K562 (cell line): ENCODE measurements around the gene AP1G2. TPM values are rescaled to one million over a fixed set of nuclear protein-coding genes. Genes with fewer than 3 reads are reported as not detected.

Experiments used
- ATAC-seq: fragments of 200-7000 bp; cut with Tn5 transposase; 3 replicates; pipeline ENCODE4 v1.9.1; 2020; ENCODE audit warnings: moderate library complexity
- BruUV-seq: library from RNA; stranded (reverse); fragments of 400-500 nt; replicated peaks from 2 replicates; lab custom pipeline; 2021; lab: Mats Ljungman, UMichigan
- CTCF ChIA-PET: fragments of 300-600 bp; formaldehyde crosslinking; extraction: SDS; loops from one replicate; lab custom pipeline; 2021; ENCODE audit warnings: low intra/inter-chr PET ratio; lab: Yijun Ruan, JAX
- POLR2A ChIA-PET: fragments of 300-600, 350-650 bp; sonication (Branson Sonifier 250); formaldehyde crosslinking; extraction: SDS; loops from one replicate; lab custom pipeline; 2021; ENCODE audit warnings: antibody characterized with exemption, inconsistent platforms; lab: Yijun Ruan, JAX
- DNase-seq, 4 experiments: peaks; one replicate each; pipeline versions ENCODE4 v3.0.0 to v3.0.0-alpha.2; 2011 to 2018; ENCODE audit warnings: low spot score in 3 of 4, mixed read lengths in 3 of 4; ENCODE audit errors: extremely low read depth in 1 of 4
- FAIRE-seq: peaks from 2 replicates; lab custom pipeline; 2011; peaks lifted over from hg19 to GRCh38; lab: Jason Lieb, UNC
- H2AFZ ChIP-seq: 2 replicates; pipeline ENCODE4 v1.6.0; 2011; ENCODE audit warnings: low read depth, low read length, control low read depth, inconsistent platforms
- H3K27ac ChIP-seq: fragments of 200-600 bp; 3 replicates; pipeline ENCODE4 v1.8.0; 2011; ENCODE audit warnings: low read depth, mild to moderate bottlenecking, control low read depth, inconsistent platforms, low read length, moderate library complexity, mixed read lengths; ENCODE audit errors: extremely low read depth
- H3K27me3 ChIP-seq, 2 experiments: fragments of 300-600 bp in 1 of 2; 2 replicates in 1 of 2; 3 replicates in 1 of 2; pipeline versions ENCODE4 v1.6.0 to v1.8.0; 2011; ENCODE audit warnings: inconsistent platforms in 2 of 2, low read length in 2 of 2, mild to moderate bottlenecking in 1 of 2, mixed read lengths in 1 of 2, moderate library complexity in 1 of 2; ENCODE audit not compliant: control insufficient read depth in 2 of 2, insufficient read depth in 2 of 2
- H3K36me3 ChIP-seq: fragments of 300-600 bp; 3 replicates; pipeline ENCODE4 v1.8.0; 2011; ENCODE audit warnings: mild to moderate bottlenecking, low read length, inconsistent platforms; ENCODE audit not compliant: control insufficient read depth, insufficient read depth
- H3K4me1 ChIP-seq, 2 experiments: fragments of 200-600 bp in 1 of 2; replicated peaks in 1 of 2; 2 replicates in 1 of 2; 3 replicates in 1 of 2; pipeline versions ENCODE4 v1.5.1 to v1.8.0; 2011; ENCODE audit warnings: inconsistent platforms in 2 of 2, low read length in 2 of 2, mild to moderate bottlenecking in 1 of 2, mixed read lengths in 1 of 2, moderate library complexity in 1 of 2; ENCODE audit not compliant: control insufficient read depth in 2 of 2, insufficient read depth in 2 of 2
- H3K4me2 ChIP-seq: 2 replicates; pipeline ENCODE4 v1.6.1; 2011; ENCODE audit warnings: low read length, control low read depth, inconsistent platforms, mixed read lengths; ENCODE audit not compliant: insufficient read depth
- H3K4me3 ChIP-seq: fragments of 200-600 bp; sonication (generic), shearing (Covaris generic); 2 replicates; pipeline ENCODE4 v1.5.1; 2016; ENCODE audit warnings: control low read depth, inconsistent platforms
- H3K79me2 ChIP-seq: fragments of 200-600 bp; 3 replicates; pipeline ENCODE4 v1.8.0; 2011; ENCODE audit warnings: low read length, inconsistent platforms; ENCODE audit not compliant: control insufficient read depth, insufficient read depth
- H3K9ac ChIP-seq, 2 experiments: 2 replicates each; pipeline versions ENCODE4 v1.6.0 to v1.6.1; 2011; ENCODE audit warnings: low read depth in 2 of 2, low read length in 2 of 2, control low read depth in 1 of 2, inconsistent platforms in 1 of 2, mild to moderate bottlenecking in 1 of 2, mixed read lengths in 1 of 2; ENCODE audit not compliant: insufficient read depth in 1 of 2
- H3K9me1 ChIP-seq: one replicate; pipeline ENCODE4 v1.6.0; 2011; ENCODE audit warnings: inconsistent platforms, mild to moderate bottlenecking, low read length, moderate library complexity; ENCODE audit not compliant: control insufficient read depth, insufficient read depth
- H3K9me3 ChIP-seq: replicated peaks from 2 replicates; pipeline ENCODE4 v1.5.1; 2011; ENCODE audit warnings: low read depth, low read length, inconsistent platforms; ENCODE audit not compliant: control insufficient read depth, insufficient read depth
- H4K20me1 ChIP-seq: replicated peaks from 2 replicates; pipeline ENCODE4 v1.6.1; 2011; ENCODE audit warnings: low read length, inconsistent platforms, mixed read lengths; ENCODE audit not compliant: control insufficient read depth, insufficient read depth
- EGR1 ChIP-seq: fragments of 450-650 bp; conservative IDR thresholded peaks from 2 replicates; pipeline ENCODE4 v1.6.1; 2017; ENCODE audit warnings: mild to moderate bottlenecking
- KDM1A ChIP-seq, 2 experiments: fragments of 450-650 bp; IDR thresholded peaks; 2 replicates each; pipeline ENCODE4 v1.6.1; 2016; ENCODE audit warnings: mild to moderate bottlenecking in 2 of 2
- MTA2 ChIP-seq: fragments of 450-650 bp; IDR thresholded peaks from 2 replicates; pipeline ENCODE4 v1.6.1; 2016; ENCODE audit warnings: low read depth
- RCOR1 ChIP-seq, 2 experiments: IDR thresholded peaks; 2 replicates each; pipeline ENCODE4 v1.6.1; 2012; ENCODE audit warnings: low read depth in 2 of 2, low read length in 2 of 2, borderline replicate concordance in 1 of 2, improper control_type of control experiment in 1 of 2
- RFX1 ChIP-seq: fragments of 450-650 bp; IDR thresholded peaks from 2 replicates; pipeline ENCODE4 v1.6.1; 2016; ENCODE audit warnings: mild to moderate bottlenecking, moderate library complexity
- YY1 ChIP-seq, 3 experiments: IDR thresholded peaks; 2 replicates each; pipeline ENCODE4 v1.6.1; 2011; ENCODE audit warnings: low read length in 2 of 3, mild to moderate bottlenecking in 2 of 3, moderate library complexity in 2 of 3, borderline replicate concordance in 1 of 3, control low read depth in 1 of 3, low read depth in 1 of 3; ENCODE audit not compliant: insufficient read depth in 3 of 3, insufficient replicate concordance in 2 of 3, control insufficient read depth in 1 of 3, insufficient read length in 1 of 3; ENCODE audit errors: extremely low read depth in 1 of 3
- ZNF512 ChIP-seq: IDR thresholded peaks from 2 replicates; pipeline ENCODE4 v1.6.1; 2016; ENCODE audit warnings: missing genetic modification characterization, missing compliant biosample characterization
- WGBS: fragments of 100-300 bp; shearing (Covaris generic); methylation state at CpG from one replicate; pipeline ENCODE4 v1.1.6; 2016; ENCODE audit warnings: low coverage, mixed read lengths; ENCODE audit not compliant: insufficient coverage; ENCODE audit errors: missing lambda C conversion rate; 5-methylcytosine and 5-hydroxymethylcytosine counted together
- in situ Hi-C: fragments of 300-500 bp; cut with MboI; formaldehyde crosslinking; loops from 4 replicates; pipeline ENCODE4 v1.15.0; 2018; ENCODE audit warnings: inconsistent platforms, mixed read lengths
- intact Hi-C: fragments of 100-400 bp; cut with micrococcal nuclease; formaldehyde crosslinking; loops from 2 replicates; pipeline ENCODE4 v1.14.2; 2022
- polyA plus RNA-seq, 8 experiments: library from polyadenylated mRNA; depleted of rRNA in 4 of 8; stranded (reverse) in 5 of 8; unstranded in 3 of 8; fragments of >200 nt; fragmentation: Nextera tagmentation in 2 of 8; fragmentation: Illumina TruSeq in 1 of 8; extraction: Ambion mirVana in 2 of 8; extraction: Trizol in 1 of 8; gene quantifications; 2 replicates each; pipeline versions ENCODE4 v1.2.1 to v1.2.3, GENCODE V29; 2011 to 2014; ENCODE audit warnings: inconsistent platforms in 1 of 8, missing spikeins in 1 of 8
- total RNA-seq, 7 experiments: library from RNA; depleted of rRNA in 6 of 7; stranded (reverse); fragments of >200 nt in 6 of 7; fragmentation: Illumina TruSeq in 2 of 7; extraction: Trizol in 2 of 7; gene quantifications; 2 replicates each; pipeline versions ENCODE4 v1.2.1 to v1.2.3, GENCODE V29; 2011 to 2021; ENCODE audit warnings: low replicate concordance in 1 of 7

AP1G2 gene
- total and polyA plus RNA-seq, 9 of the 15 experiments (the other 6 are each of a cell fraction or from before 2014, with no cell fraction given), result 19.1 to 83.5 (median 33.3) TPM

- Histone ChIP-seq H3K27ac (no peak overlapping the region), H3K9ac (peak overlapping the region in 1 of 2 experiments; percentile 58; a peak in 2 of 4 replicates), H4K20me1 (no peaks in the 10 kb centered on the region), H3K9me3 (no peaks in the 10 kb centered on the region; the same call in 1 of the 2 replicates), H2AFZ (no peak overlapping the region), H3K9me1 (no peaks in the 10 kb centered on the region), H3K4me2 (no peak overlapping the region), H3K4me3 (no peak overlapping the region), H3K79me2 (peaks cover 10% of the 10 kb centered on the region; the same call in 2 of the 3 replicates), H3K4me1 (peaks cover 12 to 36% of the 10 kb centered on the region in 2 experiments; a peak in 4 of 5 replicates), H3K36me3 (peaks cover 16% of the 10 kb centered on the region; the same call in 1 of the 3 replicates), H3K27me3 (no peaks in the 10 kb centered on the region)
- peak; percentile 37 for FAIRE-seq
- WGBS, result 59% methylated on average over 5 of the region's 7 CpGs
- BruUV-seq, result no TSS peak
- no peak for TF ChIP-seq MTA2
- peak in 1 of 2 experiments; percentile 67; a peak in 2 of 4 replicates for TF ChIP-seq RCOR1 (IDR thresholded peaks at IDR 0.05; ENCODE audit: borderline replicate concordance in 1 of 2, low read depth in 2 of 2, low read length in 2 of 2)
- TF ChIP-seq RFX1, result peak; percentile 73
- peak; percentile 40; the same call in 1 of the 2 replicates for TF ChIP-seq ZNF512 (tag)
- 0 out of 4 replicates have a peak, but pooled peaks of 1 of the 2 experiments have one; percentile 9 for TF ChIP-seq KDM1A (IDR thresholded peaks at IDR 0.05)
- TF ChIP-seq YY1 (IDR thresholded peaks at IDR 0.05; ENCODE audit: borderline replicate concordance in 1 of 3, control insufficient read depth in 1 of 3, extremely low read depth in 1 of 3, insufficient read depth in 3 of 3, insufficient read length in 1 of 3, insufficient replicate concordance in 2 of 3, low read depth in 1 of 3, low read length in 2 of 3), result no peak
- no peak for TF ChIP-seq EGR1
- DNase-seq, result peak in 3 of 4 experiments; percentile 24 to 39 (median 29)
- ChIA-PET POLR2A (interaction anchor here (0.6 kb wide), 1 partner anchor 317 kb away, joined by 4 read pairs; no protein-coding TSS in a partner anchor), CTCF (interaction anchor here (0.7 kb wide), 1 partner anchor 19 kb away, joined by 3 read pairs; no protein-coding TSS in a partner anchor)
- intact Hi-C loops (no loop called here), in situ Hi-C loops (loop anchor here (10.0 kb wide), 1 partner anchor 305 kb away; no protein-coding TSS in a partner anchor)
- peak; percentile 7; the same call in 2 of the 3 replicates for ATAC-seq
Measured at GRCh38 chr14:23569443-23570151, 2.0 kb upstream of the AP1G2 start.
